Duodenal mucosa (tissue), 2 donors: Measurements from ENCODE around the gene ATRIP.

Experiments
- H3K27ac ChIP-seq: one replicate; pipeline ENCODE4 v1.7.0; 2013; ENCODE audit warnings: low read depth, low read length
- H3K27me3 ChIP-seq, 2 donors: one replicate each; pipeline ENCODE4 v1.7.0; 2013; ENCODE audit warnings: low read length in 2 of 2, control low read depth in 1 of 2; ENCODE audit not compliant: insufficient read depth in 2 of 2, control insufficient read depth in 1 of 2
- H3K36me3 ChIP-seq, 2 donors: one replicate each; pipeline ENCODE4 v1.7.0; 2013; ENCODE audit warnings: low read length in 2 of 2, control low read depth in 1 of 2; ENCODE audit not compliant: insufficient read depth in 2 of 2, control insufficient read depth in 1 of 2
- H3K4me1 ChIP-seq, 2 donors: one replicate each; pipeline ENCODE4 v1.7.0; 2013; ENCODE audit warnings: low read length in 2 of 2, control low read depth in 1 of 2; ENCODE audit not compliant: insufficient read depth in 2 of 2, control insufficient read depth in 1 of 2
- H3K4me3 ChIP-seq, 2 donors: one replicate each; pipeline ENCODE4 v1.7.0; 2013; ENCODE audit warnings: low read length in 2 of 2, low read depth in 1 of 2
- H3K9ac ChIP-seq, 2 donors: one replicate each; pipeline ENCODE4 v1.7.0; 2013; ENCODE audit warnings: low read length in 2 of 2, low read depth in 1 of 2
- H3K9me3 ChIP-seq, 2 donors: one replicate each; pipeline ENCODE4 v1.7.0; 2013; ENCODE audit warnings: low read length in 2 of 2, control low read depth in 1 of 2; ENCODE audit not compliant: control insufficient read depth in 1 of 2

The ATRIP gene

DNA sequence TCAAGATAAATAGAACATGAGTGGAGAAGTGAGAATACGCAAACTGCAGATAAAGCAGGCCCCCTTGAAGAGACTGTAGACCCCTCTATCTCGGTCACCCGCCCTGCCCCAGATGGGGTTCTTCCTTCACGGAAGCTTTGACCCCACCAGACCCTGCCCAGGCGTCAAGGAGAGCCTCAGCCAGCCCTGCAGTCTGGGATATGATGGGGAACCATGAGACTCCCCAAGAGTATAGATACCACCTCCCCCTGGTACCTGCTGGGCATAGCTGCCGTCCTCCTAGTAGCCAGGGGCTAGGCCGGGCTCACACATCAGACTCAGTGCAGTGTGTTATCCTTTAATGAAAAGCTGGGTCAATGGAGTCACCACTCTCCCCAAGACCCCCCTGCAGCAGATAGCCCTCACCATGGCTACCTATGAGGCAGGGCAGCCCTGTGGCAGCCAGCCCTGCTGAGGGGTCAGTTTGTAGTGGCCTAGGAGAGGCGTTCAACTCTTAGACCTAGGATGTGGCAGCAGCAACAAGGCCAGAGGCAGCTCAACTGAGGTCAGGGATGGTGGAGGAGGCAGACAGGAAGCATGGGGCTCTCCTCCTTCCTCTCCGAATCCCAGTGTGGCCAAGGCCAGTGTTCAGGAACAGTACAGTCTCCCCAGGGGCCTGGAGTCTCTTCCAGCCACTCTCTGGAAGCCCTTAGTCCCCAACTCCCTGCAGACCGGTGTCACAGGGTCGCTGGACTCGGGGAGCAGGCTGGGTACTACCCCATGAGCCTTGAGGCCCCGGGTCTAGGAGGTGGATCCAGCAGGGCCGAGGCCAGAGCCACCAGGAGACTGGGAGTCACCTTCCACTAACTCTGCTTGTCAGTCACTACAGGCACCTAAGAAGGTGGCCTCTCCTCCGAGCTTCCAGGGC lies 42.8 kb upstream of the ATRIP start:
- Histone ChIP-seq H3K9me3 (no peaks in the 10 kb centered on the region), H3K27me3 (no peaks in the 10 kb centered on the region), H3K9ac (no peak overlapping the region), H3K4me3 (no peak overlapping the region), H3K36me3 (peaks cover 26 to 57% of the 10 kb centered on the region in 2 donors), H3K27ac (no peak overlapping the region), H3K4me1 (no peaks in the 10 kb centered on the region)

DNA sequence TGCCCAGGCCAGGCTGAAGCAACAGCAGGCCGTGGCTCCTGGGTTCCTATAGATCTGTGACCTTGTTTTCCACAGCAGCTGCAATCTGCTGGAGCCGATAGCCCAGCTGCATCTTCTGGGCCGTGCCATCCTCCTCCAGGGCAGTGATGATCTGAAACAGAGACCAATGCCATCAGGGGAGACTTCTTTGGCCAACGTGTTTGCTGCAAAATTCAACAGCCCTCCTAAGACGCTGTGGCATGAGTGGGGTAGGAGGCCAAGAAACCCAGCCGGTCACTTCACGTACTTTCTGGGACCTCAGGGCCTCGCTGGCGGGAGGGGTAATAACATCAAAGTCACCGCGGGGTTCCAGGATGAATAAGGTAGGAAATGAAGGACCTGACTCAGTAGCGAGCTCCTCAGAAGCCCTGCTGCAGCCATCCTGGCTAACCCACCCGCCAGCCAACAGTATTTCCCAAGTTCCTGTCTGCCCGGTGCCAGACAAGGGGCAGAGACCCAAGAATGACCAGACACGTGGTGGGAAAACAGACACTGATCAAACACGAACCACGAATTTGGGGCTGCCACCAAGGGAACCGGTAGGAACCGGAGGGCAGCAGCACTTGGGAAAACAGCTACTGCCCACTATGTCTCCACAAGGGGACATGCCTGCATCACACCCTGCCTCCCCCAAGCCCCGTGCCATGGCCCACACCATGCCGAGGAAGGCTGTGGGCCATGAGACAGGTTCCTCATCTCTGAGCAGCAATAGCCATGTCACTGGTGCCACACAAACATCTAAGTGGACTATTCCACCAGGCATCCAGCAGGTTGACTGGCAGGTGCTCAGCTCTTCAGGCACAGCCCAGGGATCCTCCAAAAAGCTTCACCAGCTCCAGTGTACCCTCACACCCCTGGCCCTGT lies 41.8 kb upstream of the ATRIP start:
- H3K27me3 ChIP-seq = no peaks in the 10 kb centered on the region
- H3K9ac ChIP-seq = no peak overlapping the region
- H3K4me3 ChIP-seq = no peak overlapping the region
- no peaks in the 10 kb centered on the region for H3K4me1 ChIP-seq
- H3K27ac ChIP-seq = no peak overlapping the region
- H3K36me3 ChIP-seq = peaks cover 32 to 66% of the 10 kb centered on the region in 2 donors
- H3K9me3 ChIP-seq = no peaks in the 10 kb centered on the region

DNA sequence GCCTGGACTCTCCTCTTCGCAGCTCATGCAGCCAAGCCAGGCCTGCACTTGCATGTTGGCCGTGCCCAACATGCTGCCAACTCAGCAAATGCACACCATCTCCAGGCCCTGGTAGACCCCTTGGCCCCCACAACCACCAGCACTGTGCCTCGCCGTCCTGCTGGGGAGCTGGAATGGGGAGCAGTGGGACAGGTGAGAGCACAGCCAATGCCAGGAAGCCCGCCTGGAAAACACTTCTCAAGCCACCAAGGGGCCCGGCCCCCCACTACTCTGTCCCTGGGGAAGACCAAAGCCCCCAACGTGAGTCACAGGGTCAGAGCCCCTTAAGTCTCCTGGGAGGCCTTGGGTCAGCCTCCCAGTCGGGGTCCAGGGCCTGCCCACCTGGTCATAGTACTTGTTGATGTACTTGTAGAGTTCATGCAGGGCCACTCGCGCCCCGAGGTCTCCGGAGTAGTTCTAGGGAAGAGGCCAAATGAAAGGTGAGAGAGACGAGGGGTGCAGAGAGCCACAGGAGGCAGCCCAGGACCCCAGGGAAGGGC lies 41.1 kb upstream of the ATRIP start:
- no peaks in the 10 kb centered on the region for H3K4me1 ChIP-seq
- no peak overlapping the region for H3K27ac ChIP-seq
- H3K36me3 ChIP-seq = peaks cover 39 to 72% of the 10 kb centered on the region in 2 donors
- no peaks in the 10 kb centered on the region for H3K27me3 ChIP-seq
- no peaks in the 10 kb centered on the region for H3K9me3 ChIP-seq
- no peak overlapping the region for H3K9ac ChIP-seq
- no peak overlapping the region for H3K4me3 ChIP-seq

DNA sequence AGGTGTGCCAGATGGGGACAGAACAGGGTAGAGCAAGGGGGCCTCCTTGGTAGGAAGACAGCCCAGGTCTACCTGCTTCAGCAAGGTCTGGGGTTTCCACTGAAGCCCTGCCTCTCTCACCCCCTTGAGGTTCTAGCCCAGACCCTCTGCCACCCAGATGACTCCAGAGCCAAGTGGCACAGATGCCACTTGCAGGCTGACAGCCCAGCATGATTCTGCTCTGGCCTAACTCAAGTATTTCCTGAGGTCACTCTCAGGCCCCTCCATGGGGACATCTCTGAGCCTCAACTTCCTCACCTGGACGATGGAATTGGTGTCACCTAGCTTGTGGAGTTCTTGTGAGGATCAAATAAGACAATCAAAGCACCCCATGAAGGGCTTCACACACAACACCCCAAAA lies 40.6 kb upstream of the ATRIP start:
- Histone ChIP-seq H3K4me3 (no peak overlapping the region), H3K9ac (no peak overlapping the region), H3K27me3 (no peaks in the 10 kb centered on the region), H3K36me3 (peaks cover 39 to 77% of the 10 kb centered on the region in 2 donors), H3K27ac (no peak overlapping the region), H3K4me1 (no peaks in the 10 kb centered on the region), H3K9me3 (no peaks in the 10 kb centered on the region)

DNA sequence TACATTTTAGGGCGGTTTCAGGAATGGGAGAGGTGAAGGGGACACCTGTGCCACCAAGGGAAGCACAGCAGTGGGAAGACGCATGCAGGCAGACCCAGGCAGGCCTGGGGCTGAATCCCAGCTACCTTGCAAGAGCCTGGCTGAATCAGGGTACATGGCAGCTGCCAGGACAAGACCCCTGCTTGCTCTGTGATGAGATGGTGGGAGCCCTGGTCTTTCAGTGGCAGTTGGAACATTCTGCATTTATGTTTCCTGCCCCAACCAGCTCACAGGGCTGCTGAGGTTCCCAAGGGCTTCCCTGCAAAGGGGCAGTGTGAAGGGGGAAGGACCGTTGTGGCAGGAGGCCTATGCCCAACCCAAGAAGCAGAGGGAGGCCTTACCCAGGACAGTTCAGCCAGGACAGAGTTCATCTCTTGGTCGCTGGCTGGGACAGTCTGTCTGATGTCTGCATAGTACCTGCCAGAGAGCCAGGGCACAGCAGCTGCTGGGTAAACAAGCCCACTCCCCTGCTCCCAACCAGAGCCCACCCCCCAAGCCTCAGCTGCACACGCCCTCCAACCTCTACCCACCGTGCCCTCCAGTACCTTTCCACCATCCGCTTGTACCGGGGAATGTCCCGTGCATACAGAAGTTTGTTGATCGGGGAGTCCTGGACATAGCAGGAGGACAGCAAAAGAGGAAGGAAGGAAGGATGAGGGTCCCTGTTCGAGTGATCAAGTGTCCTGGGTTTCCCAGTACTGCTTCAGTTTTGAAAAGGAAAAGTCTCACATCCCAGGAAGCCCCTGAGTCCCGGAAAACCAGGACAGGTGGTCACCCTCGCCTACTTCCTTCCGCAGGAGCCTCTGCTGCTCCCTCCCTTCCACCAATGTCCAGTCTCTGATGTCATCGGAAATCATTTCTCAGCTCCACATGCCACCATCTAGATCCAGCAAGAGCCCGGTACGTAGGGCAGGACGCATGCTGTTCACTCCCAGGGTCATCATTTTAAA lies 39.8 kb upstream of the ATRIP start:
- H3K36me3 ChIP-seq = peaks cover 45 to 85% of the 10 kb centered on the region in 2 donors
- H3K9me3 ChIP-seq = no peaks in the 10 kb centered on the region
- no peaks in the 10 kb centered on the region for H3K27me3 ChIP-seq
- H3K4me3 ChIP-seq = no peak overlapping the region
- no peak overlapping the region for H3K9ac ChIP-seq
- H3K4me1 ChIP-seq = no peaks in the 10 kb centered on the region
- H3K27ac ChIP-seq = no peak overlapping the region

DNA sequence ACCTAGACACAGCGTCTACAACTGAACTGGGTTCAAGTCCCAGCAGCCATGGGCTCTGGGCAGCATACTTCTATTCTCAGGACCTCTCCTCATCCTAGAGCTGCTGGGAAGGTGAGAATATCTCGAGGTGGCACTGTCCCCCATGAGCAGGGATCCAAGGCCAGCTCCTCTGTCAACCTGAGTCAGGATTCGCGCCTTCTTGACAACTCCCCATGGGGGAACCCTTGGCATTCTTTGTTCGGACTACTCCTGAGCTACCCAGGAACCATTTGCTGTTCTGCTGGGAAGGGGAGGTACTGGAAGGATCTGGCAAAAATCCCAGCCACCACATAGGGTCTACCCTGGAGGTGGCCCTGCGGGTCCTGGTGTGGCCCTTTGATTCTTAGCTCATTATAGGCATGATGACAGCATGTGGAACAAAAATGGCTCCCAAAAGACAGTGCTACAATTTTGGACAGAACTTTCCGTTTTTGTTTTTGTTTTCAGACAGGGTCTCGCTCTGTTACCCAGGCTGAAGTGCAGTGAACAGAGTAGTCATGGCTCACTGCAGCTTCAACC lies 38.9 kb upstream of the ATRIP start:
- Histone ChIP-seq H3K9ac (no peak overlapping the region), H3K27me3 (no peaks in the 10 kb centered on the region)

DNA sequence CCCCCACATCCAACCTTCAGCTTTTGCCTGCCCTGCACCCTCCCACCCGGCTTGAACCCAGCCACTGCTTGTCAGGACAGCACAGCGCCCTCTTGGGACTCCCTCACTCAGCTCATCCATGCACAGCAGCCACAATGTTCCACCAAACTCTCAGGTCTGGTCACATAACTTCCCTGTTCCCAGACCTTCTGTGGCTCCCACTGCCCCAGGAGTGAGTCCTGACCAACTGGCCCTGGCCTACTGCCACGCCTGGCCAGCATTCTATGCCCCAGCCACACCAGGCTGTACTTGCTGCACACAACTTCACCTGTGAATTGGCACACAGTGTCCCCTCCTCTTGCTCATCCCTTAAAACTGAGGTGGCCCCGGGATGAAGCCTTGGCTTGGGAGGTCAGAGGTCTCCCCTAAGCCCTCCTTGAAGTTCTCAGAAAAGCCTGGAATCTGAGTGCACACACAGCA lies 37.7 kb upstream of the ATRIP start:
- H3K36me3 ChIP-seq = peaks cover 59 to 93% of the 10 kb centered on the region in 2 donors
- no peaks in the 10 kb centered on the region for H3K9me3 ChIP-seq
- H3K4me1 ChIP-seq = no peaks in the 10 kb centered on the region
- H3K4me3 ChIP-seq = no peak overlapping the region
- no peak overlapping the region for H3K9ac ChIP-seq
- H3K27me3 ChIP-seq = no peaks in the 10 kb centered on the region
- no peak overlapping the region for H3K27ac ChIP-seq

More for the DNA sequence above, 38.9 kb upstream of the ATRIP start:
- Histone ChIP-seq H3K4me1 (no peaks in the 10 kb centered on the region), H3K4me3 (no peak overlapping the region), H3K27ac (no peak overlapping the region), H3K36me3 (peaks cover 54 to 91% of the 10 kb centered on the region in 2 donors), H3K9me3 (no peaks in the 10 kb centered on the region)

DNA sequence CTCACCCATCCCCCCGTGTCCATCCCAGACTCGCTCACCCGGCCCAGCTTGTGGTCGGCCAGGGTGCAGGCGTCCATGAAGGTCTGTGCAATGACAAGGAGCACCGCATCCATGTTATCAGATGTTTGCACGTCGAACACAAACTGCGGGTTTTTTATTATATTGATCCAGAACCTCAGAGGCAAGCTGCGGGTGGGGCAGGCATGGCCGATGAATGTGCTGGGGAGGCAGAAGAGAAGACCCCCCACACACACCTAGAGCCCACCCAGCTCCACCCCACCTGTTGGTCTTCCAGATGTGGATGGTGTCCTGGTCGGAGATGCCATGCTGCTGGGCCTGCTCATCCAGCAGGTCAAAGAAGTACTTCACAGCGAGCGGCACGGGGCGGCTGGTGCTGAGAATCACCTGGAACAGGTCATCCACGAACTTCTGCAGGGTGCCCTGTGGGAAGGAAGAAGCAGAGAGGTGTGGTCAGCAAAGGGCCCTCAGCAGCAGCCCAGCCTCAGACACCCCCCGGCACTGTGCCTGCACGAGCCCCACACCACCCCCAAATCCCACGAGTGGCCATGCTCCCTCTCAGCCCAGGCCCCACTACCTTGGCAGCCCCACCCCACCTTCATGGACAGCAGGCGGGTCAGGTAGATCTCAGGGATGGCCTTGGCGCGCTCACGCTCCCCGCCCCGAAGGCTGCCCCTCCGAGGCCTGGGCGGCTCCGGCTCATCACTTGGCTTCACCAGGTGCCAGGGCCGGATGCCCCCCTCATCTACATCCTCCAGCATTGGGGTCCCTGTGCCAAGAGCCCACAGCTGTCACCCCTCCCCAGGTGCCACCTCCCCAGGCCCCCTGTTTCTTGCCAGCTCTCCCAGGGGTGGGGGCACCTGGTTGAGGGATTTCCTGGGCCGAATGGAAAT lies 37.0 kb upstream of the ATRIP start:
- no peak overlapping the region for H3K9ac ChIP-seq
- no peak overlapping the region for H3K27ac ChIP-seq
- H3K4me3 ChIP-seq = no peak overlapping the region
- H3K4me1 ChIP-seq = no peaks in the 10 kb centered on the region
- H3K27me3 ChIP-seq = no peaks in the 10 kb centered on the region
- H3K36me3 ChIP-seq = peaks cover 62 to 93% of the 10 kb centered on the region in 2 donors
- H3K9me3 ChIP-seq = no peaks in the 10 kb centered on the region
